ENCODE data around the gene PMPCA. TPM values are rescaled to one million over a fixed set of nuclear protein-coding genes. Genes with fewer than 3 reads are reported as not detected.

Gene PMPCA
- total RNA-seq, 4 donors from 2014 or later, result 29.2 to 64.4 (median 33.6) TPM

DNA sequence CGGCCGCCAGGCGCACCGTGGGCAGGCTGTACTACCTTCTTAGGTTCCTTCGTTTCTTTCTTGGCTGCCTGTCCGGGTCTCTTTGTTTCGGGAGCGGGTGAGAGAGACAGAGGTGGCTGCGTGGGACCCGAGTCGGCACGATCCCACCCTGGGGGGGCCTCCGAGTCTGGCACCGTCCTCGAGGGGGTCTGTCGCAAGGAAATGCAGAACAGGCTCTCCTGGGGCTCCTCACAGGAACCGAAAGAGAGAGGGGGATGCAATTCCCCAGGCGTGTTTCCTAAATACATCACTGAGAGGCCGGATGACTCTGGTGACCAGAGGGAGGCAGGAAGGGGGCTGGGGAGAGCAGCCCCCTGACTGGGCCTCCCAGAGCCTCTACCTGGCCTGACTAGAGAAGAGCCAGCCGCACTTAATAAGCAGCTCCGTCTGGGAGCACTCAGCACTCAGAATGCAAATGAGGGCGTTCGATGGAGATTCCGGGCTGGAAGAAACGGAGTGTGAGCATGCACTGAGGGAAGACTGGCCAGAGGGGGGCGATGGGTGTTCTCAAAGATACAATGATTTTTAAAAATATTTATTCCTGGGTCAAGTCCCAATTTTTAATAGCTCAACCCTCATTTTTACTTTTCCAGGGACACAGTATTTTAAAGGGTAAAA, 40.9 kb downstream of the PMPCA start:
- TF ChIP-seq, protein P1, sequence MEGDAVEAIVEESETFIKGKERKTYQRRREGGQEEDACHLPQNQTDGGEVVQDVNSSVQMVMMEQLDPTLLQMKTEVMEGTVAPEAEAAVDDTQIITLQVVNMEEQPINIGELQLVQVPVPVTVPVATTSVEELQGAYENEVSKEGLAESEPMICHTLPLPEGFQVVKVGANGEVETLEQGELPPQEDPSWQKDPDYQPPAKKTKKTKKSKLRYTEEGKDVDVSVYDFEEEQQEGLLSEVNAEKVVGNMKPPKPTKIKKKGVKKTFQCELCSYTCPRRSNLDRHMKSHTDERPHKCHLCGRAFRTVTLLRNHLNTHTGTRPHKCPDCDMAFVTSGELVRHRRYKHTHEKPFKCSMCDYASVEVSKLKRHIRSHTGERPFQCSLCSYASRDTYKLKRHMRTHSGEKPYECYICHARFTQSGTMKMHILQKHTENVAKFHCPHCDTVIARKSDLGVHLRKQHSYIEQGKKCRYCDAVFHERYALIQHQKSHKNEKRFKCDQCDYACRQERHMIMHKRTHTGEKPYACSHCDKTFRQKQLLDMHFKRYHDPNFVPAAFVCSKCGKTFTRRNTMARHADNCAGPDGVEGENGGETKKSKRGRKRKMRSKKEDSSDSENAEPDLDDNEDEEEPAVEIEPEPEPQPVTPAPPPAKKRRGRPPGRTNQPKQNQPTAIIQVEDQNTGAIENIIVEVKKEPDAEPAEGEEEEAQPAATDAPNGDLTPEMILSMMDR (IDR thresholded peaks at IDR 0.05), result no peak
- DNase-seq (ENCODE audit: low spot score) (no peak), ATAC-seq (ENCODE audit: low FRiP score) (no peak)

DNA sequence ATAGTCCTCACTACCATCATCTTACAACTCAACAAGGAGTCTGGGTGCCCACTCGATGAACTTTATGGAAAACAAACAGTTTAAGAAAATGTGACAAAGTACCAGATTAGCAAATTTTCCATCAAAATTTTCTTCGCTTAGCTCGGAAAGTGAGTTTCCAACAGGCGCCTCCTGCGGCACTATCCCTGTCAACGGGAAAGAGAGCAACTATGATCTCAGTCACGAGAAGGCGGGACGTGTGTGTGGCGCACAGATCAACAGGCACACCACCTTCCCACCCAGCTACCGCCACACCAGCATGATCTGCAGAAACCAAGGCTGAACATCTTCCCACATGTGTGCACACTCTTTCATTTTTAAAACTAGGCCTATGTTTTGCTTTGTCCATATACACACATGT, 42.9 kb downstream of the PMPCA start:
- ATAC-seq (ENCODE audit: low FRiP score), result no peak
- TF ChIP-seq, protein P1 (IDR thresholded peaks at IDR 0.05), result no peak
- DNase-seq (ENCODE audit: low spot score), result no peak

DNA sequence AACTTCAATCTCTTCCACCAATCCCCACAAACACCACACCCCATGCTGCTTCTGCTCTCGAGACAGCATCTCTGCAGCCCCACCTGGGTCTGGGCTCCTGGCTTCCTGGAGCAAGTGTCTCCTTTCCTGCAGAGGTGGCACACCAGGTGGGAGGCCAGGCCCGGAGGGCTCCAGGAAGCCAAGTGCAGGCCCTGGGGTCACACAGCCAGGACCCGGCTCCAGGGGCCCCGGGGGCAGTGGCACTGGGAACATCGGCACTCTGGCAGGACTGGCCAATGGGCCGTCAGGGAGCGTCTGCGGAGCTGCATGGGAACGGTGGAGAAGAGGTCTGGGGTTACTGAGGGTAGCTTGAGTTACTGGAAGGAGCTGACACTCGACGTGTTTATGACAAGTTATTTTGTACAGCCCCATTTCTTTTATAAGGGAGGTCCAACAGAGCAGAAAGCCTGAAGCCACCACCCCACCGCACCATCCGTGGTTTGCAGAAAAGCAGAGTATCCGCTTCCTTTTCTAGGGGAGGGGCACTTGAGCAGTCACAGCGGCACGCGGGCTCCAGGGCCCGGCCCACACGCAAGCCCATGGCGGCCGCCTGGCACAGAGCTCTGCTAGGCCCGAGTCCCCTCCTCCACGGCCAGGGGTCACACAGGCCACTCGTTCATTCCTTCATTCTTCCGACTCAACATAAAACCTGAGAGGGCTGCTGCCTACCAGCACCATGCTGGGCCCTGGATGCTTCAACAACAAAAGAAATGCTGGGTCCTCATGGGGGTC, 43.8 kb downstream of the PMPCA start:
- TF ChIP-seq, protein P1 (IDR thresholded peaks at IDR 0.05), result no peak
- no peak for DNase-seq (ENCODE audit: low spot score)

DNA sequence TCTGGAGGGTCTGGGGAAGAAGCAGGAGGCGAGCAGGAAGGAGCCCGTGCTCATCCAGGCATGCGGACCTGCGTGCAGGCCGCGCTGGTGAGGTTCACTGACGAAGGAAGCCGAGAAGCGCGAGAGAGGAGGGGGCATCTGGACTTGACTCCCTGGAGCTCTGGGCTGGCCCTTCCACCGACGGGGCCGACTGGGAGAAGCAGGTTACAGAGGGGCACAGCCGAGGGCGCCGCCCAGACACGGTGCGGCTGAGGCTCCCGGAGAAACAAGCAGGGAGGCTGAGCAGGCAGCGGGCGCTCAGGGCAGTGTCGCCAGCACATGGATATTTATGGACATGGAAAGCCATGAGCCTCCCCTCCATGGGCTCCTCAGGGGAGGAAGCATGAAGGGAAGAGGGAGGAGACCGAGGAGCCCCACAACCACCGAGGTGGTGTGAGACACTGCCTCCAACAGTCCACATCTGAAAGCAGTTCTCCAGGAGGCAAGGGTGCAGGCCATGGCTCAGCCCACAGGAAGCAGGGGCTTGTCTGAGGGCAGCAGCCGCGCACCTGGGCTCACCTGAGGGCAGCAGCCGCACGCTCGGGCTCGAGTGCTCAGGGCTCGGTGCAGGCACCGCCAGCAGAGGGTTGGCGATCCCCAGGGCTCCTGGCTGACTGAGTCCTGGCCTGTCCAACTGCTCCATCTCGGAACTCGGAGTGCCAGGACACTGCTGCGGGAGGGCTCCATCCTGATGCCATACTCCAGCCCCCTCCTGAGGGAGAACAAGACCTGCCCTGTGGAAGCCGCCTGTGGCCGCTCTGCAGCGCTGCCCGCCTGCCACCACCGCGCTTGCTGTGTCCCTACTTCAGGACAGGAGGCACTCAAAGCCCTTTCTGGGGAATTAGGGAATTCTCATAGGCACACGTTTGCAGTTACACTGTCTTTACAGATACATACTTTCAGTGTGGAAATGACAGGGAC, 44.9 kb downstream of the PMPCA start:
- DNase-seq (ENCODE audit: low spot score) (no peak), ATAC-seq (ENCODE audit: low FRiP score) (no peak)
- TF ChIP-seq, protein P1 (IDR thresholded peaks at IDR 0.05), result no peak

More for the DNA sequence above, 43.8 kb downstream of the PMPCA start:
- ATAC-seq (ENCODE audit: low FRiP score), result no peak

DNA sequence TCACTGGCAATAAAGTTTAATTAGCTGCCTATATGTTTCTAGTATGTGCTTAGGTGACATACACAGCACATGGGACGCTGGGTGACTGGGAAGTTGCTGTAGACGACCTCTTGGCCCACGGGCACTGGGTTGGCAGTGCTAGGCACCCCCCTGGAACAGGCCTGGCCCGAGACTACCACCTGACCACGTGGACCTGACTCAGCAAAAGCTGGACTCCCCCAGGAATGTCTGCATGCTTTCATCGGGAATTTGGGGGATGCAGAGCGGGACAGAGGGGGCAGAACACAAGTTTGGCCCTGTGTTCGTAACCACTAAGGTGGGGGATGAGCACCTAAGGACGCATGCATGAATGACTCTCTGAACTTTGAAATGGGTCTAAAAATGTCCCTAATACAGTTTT, 45.8 kb downstream of the PMPCA start:
- ATAC-seq (ENCODE audit: low FRiP score), result no peak
- DNase-seq (ENCODE audit: low spot score), result no peak

DNA sequence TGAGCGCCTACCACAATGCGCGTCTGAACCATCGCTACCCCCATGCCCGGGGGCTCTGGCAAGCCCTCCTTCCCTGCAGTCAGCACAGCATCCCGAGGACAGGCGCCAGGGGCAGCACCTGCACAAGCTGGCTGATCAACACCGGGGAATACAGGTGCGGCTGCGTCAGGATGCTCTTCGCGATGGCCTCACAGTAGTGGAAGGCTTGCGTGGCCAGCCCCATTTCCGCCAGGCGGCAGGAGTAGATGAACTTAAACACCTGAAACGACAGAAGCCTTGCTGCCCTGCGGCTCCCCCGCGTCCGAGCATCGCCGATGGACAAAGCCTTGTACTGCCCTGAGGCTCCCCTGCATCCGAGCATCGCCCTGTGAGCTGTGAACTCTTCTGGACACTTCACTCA, 46.9 kb downstream of the PMPCA start:
- no peak for DNase-seq (ENCODE audit: low spot score)
- no peak for ATAC-seq (ENCODE audit: low FRiP score)
- TF ChIP-seq, protein P1 (IDR thresholded peaks at IDR 0.05), result no peak

More for the DNA sequence above, 45.8 kb downstream of the PMPCA start:
- TF ChIP-seq, protein P1 (IDR thresholded peaks at IDR 0.05), result no peak
